HG02884 (cell line): ENCODE measurements around the gene ZC3H4.
"Not testable (repeated sequence)": the region's sequence is repeated elsewhere in the genome, so short reads cannot be mapped to it uniquely, and the experiment has no call there.

Source experiments
- ATAC-seq: cut with Tn5 transposase; IDR thresholded peaks from one replicate; pipeline ENCODE4 v1.9.1; 2021; ENCODE audit warnings: mild to moderate bottlenecking, moderate library complexity; ENCODE audit not compliant: unreplicated experiment

The ZC3H4 gene

DNA sequence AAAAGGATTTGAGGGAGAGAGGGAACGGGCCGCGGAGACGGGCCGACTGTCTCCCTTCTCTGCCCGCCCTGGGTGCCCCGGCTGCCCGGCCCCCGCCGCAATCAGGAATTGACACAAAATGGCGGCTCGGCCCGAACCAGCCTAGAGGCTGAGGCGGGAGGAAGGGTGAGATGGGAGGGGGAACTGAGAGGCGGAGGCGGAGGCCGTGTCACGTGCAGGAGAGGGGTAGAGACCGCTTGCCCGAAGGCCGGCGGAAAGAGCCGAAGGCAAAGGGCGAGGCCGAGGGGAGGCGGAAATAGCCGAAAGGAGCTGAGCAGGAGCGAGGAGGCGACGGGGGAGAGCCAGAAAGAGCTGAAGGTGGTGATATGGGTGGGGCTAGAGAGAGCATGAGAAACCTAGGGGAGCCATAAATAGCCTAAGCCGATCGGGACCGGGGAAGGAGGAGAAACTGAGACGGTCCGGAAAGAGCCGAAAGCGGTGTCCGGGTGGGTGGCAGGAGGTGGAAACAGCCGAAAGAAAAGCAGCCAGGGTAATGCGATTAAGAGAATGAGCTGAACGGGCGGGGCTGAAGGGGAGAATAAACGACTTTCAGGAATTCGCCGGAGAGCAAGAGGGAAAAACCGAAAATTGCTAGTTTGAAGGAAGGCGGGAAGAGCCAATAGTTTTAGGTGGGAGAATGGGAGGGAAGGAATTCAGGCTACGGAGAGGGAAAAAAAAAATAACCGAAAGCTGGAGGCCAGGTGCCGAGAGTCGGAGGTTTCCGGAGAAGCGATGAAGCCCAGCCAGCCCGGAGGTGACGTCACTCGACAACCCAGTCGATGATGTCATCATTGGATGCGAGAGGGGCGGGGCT is at the start of gene ZC3H4:
ZC3H4 (minus strand) TSS at position 780 of the 853 bp plus-strand sequence. CDS start 1,192 bp downstream, outside the sequence.
- ATAC-seq: peak; percentile 66

DNA sequence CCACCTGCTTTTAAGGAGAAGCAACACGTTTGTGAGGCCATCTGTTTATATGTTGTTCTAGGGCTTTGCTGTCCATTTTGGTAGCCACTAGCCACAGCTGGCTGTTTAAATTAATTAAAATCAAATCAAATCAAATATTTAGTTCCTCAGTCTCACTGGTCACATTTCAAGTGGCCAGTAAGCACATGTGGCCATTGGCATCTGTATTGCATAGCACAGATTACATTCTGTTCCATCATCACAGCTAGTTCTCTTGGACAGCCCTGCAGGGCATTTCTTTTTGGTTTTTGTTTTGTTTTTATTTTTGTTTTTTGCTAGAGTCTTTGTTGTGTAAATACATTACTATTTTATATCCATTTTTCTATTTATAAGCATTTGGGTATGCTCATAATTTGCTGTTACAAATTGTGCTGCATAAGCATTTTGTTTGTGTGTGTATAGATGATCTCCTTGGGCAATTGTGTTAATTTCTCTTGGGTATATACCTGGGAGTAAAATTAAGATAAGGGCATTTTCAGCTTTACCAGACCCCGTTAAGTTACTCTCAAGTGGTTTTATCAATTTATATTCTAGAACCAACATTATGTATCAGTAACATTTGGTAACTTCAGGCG is 48.4 kb upstream of the ZC3H4 start:
- ATAC-seq: no peak

DNA sequence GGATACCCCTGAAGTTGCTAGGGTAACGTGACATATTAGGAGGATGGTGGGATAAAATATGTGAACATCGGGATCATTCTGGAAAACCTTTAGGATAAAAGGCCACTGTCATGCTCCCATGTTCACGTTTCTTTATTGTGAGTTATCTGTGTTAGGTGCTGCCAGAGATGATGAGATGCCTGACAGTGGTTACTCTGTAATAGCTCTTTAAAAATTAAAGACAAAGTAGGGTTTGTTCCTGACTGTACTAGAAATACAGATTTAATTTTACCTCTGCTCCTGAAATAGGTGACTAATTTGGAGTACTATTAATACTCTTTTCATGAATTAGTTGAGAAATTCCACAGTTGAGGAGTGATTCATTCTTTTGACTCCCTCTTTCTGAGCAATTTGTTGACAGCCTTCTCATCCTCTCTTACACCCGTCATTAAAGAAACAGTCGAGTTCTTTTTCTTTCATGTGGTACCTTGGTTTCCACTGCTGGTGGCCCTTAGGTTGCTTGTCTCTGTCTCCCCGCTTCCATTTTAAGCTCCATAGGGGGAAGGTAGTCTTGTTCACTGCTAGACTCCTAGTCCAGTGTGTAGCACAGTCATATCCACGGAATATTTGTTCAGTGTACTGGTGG is 45.4 kb upstream of the ZC3H4 start:
- ATAC-seq: no peak

DNA sequence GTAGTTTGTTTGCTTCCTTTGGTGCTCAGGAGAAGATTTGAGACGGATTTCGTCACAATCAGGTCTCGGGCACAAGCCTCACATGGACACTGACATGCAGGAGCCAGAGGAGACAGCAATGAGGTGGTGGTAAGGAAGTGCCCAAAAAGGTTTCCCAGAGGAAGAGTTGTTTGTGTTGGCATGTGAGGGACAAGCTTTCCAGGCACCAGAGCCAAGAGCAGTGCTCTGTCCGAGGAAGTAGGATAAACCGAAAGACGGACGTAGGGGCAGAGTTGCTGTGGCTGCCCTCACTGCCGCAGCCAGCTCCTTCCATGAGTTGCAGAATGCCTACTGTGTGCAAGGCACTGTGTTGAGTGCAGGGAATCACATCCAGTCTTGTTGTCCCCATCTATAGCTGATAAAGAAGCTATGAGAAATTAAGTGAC is 44.8 kb upstream of the ZC3H4 start:
- ATAC-seq: no peak

DNA sequence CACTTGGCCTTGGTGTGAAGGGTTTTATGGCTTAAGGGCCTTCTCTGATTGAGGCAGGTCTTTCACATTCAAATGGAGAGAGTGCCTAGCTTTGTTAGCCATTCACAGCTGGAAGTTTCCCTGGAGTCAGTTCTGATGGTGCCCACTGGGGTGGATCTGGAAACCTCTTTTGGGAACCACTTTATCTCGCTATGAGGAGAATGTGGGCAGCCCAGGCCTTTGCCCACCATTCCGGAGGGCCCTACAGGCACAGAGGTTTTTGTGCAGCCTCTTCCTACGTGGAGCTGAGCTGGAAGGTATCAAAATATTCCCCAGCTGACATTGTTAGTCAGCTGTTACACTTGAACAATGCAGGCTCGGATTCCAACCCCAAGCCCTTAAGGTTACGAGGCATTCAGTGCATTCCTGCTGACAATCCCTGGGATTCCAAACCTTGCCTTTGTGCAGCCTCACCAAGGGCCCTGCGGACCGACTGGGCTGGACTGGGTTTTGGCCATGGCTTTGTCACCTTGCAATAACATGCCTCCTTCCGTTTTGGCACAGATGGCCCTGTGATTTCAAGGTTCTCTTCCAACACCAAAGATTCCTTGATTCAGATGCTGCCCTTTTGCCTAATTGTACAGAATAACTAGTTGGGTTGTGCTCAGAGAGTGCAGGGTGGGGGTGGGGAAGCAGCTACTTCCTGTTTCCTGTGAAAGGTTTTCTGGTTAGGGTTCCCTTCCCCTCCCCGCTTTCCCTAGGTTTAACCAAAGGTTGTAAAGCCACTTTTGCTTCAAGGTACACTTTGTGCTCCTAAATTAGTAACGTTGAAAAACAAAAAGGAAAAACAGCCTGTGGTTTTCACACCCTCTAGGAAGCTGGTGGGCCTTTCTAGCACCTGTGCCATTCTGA is 44.1 kb upstream of the ZC3H4 start:
- no peak for ATAC-seq

DNA sequence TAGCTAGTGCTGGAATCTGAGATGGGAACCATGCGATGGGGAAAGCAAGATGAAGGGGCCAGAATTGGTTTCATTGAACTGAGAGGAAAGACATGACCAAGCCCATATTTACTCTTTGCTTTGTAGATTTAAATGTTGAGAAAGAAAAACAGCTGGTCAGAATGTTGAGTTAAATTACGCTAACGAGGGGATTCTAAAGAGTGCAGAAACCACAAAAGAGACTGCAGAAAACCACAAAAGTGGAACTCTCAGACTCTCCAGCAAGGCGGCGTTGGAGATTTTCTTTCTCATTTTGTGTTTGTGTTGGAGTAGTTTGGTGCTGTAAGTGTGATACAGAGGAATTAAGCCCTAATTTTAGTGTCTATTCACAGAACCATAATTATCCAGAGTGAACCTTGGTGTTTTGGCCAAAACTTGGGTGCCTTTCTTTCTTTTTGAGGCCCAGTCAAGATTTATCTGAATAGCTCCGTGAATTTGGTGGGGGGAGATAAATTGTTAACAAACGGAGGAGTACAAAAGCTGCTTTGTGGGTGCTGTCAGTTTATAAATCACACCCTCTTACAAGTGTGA is 43.4 kb upstream of the ZC3H4 start:
- ATAC-seq: no peak

DNA sequence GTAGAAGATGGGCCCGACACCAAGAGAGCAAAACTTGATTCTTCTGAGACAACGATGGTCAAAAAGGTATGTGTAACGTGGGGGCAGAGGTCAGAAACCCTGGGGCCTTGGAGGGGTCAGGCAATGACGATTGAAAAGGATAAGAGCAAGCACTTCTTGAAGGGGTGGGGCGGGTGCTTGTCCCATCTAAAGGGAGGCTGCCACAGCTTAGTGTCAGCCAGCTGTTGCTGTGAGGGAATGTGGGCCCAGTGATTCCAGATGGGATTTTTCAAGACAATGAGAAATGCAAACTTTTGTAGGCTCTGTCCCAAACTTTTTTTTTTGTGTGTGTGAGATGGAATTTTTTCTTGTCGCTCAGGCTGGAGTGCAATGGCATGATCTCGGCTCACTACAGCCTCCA is 41.6 kb upstream of the ZC3H4 start:
- no peak for ATAC-seq

DNA sequence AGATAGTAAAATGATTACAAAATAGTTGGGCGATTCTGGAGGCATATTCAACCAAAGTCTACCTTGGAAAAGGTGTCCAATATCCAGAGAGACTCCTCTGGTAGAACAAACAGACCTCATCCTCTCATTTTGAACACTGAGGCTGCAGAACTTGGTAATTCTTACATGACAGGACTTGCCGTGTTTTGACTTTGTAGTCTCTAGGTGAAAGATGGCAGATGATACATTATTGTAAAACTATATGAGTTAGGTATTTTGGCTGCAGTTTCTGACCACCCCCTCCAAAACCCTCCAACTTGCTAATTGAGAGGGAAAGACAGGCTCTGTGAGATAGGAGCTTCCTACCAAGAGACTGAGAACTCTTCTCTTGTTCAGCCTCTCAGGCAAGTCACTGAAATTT is 39.7 kb upstream of the ZC3H4 start:
- no peak for ATAC-seq

DNA sequence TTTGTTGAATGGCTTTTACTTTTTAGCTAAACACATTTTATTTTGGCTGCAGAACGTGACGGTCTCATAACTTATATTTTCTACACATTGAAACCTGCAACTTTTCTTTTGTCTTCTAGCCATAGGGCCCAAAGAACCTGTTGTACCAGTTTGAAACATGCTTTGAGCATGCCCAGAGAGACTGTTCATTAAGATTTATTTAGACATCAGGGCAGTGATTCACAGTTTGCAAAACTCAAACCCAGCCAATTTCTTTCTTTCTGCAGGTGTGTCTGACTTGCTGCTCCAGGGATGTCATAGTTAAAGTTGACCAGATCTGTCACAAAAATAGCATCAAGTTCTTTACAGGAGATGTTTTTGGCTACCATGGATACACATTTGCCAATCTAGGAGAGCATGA is 39.1 kb upstream of the ZC3H4 start:
- no peak for ATAC-seq

DNA sequence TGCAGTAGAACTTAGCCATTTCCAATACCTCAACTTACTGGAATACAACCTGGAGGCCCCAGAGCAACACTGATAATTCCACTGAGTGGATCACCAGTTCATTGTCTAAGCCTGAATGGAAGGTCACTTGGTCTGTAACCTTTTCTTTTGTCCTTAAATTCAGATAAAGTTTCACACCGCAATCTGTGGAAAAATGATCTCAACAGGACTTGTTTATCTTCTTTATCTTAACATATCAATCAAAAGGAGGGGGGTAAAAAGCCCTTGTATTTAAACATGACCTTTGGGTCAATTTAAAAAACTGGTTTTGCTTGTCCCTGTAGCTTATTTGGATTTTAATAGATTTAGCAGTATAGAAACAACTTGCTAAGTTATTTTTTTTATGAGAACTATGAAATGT is 38.6 kb upstream of the ZC3H4 start:
- no peak for ATAC-seq

DNA sequence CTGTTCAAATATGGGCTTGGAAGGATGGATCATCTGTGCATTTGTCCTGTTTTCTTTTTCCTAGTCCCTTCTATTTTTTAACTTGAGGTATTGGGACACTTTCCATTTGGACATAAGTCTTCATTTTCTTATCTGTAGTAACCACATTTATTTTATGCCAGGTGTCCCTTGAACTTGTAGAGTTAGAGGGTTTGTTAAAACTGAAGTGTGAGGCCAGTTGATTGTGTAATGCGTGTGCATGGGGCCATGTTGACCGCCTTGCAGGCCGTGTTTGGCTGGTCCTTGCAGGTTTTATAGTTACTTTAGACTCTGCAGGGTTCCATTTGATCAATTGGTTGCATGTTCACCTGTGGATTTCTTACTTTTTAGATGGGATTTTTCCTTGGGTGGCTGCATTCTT is 38.1 kb upstream of the ZC3H4 start:
- no peak for ATAC-seq

DNA sequence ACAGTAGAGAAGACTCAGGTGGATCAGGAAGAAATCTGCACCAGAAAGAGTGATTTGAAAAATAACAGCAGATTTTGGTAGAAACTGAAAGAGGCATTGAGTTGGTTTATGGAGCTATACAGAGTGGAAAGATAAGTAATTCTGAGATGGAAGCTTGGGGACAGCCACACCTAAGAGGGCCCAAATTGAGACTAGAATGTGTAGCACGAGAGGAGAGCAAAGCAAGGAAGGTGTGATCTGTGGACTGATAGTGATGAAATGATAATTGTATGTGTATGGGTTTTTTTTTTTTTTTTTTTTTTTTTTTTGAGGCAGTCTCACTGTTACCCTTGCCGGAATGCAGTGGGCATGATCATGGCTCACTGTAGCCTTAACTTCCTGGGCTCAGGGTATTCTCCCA is 33.3 kb upstream of the ZC3H4 start:
- no peak for ATAC-seq

DNA sequence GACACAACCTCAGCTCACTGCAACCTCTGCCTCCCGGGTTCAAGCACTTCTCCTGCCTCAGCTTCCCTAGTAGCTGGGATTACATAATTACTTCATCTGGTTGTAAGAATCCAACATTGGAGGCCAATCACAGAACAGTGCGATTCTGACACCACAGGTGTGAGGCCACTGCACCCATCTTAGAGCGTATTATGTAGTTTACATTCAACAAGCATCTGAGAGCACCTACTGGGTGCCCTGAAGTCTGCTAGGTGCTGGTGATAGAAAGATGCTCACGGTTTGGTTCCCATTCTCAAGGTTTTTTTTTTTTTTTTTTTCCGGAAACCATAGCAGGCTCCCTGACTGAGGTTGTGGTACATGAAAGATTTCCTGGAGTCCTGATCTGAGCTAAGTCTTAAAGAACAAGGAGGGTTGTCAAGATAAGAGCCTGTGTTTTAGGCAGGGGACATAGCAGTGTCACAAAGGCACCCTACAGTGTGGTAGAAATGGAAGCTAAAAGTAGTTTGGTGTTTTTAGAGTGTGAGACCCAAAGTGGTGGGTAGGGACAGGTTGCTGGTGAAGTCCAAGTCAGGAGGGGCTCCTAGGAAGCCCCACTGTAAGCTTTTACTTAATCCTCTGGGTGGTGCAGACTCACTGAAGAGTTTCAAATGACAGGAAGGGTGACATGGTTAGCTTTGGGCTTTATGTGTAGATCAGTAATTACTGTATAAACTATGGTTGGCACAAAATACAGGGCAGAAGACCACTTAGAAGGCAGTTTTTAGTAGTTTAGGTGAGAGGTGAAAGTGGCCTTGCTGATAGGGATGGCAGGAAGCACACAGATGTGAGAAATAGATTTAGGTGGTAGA is 32.3 kb upstream of the ZC3H4 start:
- no peak for ATAC-seq

DNA sequence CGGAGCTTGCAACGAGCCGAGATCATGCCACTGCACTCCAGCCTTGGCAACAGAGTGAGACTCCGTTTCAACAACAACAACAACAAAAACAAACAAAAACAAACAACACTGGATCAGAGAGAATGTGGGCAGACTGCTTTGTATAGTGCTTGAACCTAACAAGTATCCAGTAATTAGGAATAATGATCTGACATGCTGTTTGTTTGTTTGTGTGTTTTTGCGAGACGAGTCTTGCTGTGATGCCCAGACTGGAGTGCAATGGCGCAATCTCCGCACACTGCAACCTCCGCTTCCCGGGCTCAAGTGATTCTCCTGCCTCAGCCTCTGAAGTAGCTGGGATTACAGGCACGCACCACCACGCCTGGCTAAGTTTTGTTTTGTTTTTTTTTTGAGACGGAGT is 31.1 kb upstream of the ZC3H4 start:
- ATAC-seq: no peak

DNA sequence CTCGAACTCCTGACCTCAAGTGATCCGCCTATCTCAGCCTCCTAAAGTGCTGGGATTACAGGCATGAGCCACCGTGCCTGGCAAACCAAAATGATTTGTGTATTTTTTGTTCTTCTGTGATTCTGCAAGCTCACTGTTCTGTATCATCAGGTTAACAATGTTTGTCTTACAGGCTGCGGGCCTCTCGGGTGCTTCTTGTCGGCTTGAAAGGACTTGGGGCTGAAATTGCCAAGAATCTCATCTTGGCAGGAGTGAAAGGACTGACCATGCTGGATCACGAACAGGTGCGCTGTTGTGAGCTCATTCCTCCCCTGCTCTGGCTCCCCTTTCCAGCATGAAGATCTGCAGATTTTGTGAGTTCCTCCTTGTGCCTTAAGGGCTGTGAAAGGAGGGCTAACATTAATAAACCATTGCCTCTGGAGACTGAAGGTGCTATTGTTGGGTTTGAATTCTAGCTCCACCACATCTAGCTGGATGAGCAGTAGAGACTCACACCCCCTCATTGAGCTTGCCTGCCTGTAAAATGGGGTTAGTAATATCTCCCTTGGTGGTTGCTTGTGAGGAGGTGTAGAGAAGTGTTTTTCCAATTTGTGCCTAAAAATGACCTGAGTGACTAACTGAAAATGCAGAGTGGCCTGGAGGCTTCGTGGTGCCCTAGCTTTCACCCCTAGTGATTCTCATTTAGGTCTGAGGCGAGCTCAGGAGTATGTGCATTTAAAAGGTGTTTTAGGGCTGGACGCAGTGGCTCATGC is 29.9 kb upstream of the ZC3H4 start:
- ATAC-seq: no peak

DNA sequence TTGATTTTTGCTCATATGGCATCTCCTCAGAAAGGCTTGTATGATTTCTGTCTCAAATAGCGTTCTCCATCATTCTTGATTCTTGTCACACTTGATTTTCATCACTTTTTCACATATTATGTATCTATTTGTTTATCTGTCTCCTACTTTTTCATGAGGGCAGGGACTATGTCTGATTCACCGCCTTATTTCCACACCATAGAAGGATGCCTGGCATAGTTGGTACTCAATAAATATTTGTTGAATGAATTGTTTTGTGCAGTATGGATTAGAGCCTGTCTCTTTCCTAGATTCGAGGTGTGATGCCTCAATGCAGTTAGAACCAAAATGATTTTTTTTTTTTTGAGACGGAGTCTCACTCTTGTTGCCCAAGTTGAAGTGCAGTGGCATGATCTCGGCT is 29.2 kb upstream of the ZC3H4 start:
- no peak for ATAC-seq

DNA sequence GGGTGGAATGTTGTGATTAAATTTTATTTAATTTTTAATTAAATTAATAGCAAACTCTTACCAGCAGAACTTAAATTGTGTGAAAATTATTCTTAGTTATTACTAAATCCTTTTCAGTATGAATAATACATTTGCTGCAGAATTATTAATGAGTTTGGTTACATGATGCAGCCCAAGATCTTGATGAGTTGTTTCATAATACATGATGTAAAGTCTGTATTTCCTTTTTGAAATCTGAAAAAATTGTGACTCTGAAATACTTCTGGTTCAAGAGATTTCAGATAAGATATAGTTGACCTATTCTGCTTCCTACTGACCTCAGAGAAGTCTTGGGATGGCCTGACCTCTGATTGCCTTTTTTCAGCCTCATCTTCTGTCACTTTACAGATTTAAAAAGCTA is 28.1 kb upstream of the ZC3H4 start:
- no peak for ATAC-seq

DNA sequence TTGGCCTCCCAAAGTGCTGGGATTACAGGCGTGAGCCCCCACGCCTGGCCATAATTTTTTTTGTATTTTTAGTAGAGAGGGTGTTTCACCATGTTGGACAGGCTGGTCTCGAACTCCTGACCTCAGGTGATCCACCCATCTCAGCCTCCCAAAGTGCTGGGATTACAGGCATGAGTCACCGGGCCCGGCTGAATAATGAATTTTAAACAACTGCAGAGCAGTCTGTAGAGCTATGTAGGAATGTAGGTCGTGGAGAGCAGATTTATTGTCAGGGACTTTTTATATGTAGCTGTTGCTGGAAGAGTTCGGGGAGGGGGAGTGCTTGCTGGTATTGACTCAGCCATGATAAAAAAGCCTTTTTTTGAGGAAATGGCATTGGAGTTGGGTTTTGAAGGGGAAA is 27.7 kb upstream of the ZC3H4 start:
- not testable (repeated sequence) for ATAC-seq

DNA sequence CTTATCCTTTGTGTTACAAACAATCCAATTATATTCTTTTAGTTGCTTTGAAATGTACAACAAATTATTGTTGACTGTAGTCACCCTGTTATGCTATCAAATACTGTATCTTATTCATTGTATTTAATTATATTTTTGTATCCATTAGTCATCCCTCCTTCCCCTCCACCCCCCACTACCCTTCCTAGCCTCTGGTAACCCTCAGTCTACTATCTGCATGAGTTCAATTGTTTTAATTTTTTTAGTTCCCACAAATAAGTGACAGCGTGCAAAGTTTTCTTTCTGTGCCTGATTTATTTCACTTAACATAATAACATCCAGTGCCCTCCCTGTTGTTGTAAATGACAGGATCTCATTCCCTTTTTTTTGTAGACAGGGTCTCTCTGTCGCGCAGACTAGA is 21.6 kb upstream of the ZC3H4 start:
- no peak for ATAC-seq
